ENCODE data around the gene PRDM16. TPM values are rescaled to one million over a fixed set of nuclear protein-coding genes. Genes with fewer than 3 reads are reported as not detected.

PRDM16 gene
- total RNA-seq, 1 donor from 2014 or later: 21.4 TPM

DNA sequence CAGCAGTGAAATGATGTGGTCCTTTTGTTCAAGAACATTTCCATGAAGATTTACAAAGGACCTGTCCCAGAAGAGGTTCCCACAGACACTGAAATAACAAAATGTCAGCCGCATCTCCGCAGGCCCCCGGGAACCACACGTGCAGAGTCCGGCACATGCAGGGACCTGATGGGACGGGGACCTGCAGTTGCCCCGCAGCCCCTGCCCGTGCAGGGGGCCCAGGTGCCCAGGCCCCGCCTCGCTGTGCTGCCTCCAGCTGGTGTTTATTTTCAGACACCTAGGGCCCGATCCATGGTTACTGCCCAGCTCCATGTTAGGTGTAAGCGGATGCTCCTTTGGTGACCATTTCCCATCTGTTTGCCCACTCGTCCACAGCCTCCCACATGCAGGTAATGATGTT, 236.2 kb downstream of the PRDM16 start:
- Mint-ChIP-seq H3K4me3 (ENCODE audit: unreplicated experiment) (no peak overlapping the region), H3K27me3 (ENCODE audit: unreplicated experiment) (peaks cover 5% of the 10 kb centered on the region), H3K36me3 (ENCODE audit: low read depth, unreplicated experiment) (no peaks in the 10 kb centered on the region), H3K27ac (ENCODE audit: unreplicated experiment) (no peak overlapping the region), H3K9me3 (ENCODE audit: unreplicated experiment) (no peaks in the 10 kb centered on the region), H3K4me1 (ENCODE audit: unreplicated experiment) (no peaks in the 10 kb centered on the region)
- TF ChIP-seq, protein P1, sequence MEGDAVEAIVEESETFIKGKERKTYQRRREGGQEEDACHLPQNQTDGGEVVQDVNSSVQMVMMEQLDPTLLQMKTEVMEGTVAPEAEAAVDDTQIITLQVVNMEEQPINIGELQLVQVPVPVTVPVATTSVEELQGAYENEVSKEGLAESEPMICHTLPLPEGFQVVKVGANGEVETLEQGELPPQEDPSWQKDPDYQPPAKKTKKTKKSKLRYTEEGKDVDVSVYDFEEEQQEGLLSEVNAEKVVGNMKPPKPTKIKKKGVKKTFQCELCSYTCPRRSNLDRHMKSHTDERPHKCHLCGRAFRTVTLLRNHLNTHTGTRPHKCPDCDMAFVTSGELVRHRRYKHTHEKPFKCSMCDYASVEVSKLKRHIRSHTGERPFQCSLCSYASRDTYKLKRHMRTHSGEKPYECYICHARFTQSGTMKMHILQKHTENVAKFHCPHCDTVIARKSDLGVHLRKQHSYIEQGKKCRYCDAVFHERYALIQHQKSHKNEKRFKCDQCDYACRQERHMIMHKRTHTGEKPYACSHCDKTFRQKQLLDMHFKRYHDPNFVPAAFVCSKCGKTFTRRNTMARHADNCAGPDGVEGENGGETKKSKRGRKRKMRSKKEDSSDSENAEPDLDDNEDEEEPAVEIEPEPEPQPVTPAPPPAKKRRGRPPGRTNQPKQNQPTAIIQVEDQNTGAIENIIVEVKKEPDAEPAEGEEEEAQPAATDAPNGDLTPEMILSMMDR (IDR thresholded peaks at IDR 0.05; ENCODE audit: unreplicated experiment): no peak
- DNase-seq (ENCODE audit: low spot score): no peak

DNA sequence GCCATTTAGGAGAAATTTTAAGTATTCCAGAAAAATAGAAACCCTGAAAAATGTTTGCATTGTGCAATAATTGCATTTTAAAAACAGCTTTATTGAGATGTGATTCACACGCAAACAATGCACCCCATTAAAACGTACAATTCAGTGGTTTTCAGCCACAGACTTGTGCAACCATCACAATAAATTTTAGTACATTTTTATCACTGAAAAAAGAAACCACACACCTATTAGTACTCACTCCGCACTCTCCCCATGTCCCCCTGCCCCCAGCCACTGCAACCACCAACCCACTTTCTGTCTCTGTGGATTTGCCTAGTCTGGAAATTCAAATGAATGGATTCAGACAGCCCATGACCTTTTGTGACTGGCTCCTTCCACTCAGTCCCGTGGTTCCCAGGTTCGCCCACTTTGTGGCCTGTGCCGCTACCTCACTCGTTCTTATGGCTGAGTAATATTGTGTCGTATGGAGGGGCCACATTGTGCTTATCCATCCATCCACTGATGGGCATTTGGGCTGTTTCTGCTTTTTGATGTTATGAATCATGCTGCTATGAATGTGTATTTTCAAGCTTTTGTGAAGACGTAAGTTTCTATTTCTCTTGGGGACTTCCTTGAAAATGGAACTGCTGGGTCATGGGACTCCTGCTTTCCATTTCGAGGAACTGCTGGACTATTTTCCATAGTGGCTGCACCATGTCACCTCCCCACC, 237.7 kb downstream of the PRDM16 start:
- TF ChIP-seq, protein P1 (IDR thresholded peaks at IDR 0.05; ENCODE audit: unreplicated experiment): no peak
- no peak overlapping the region for H3K4me3 Mint-ChIP-seq (ENCODE audit: unreplicated experiment)
- peaks cover 3% of the 10 kb centered on the region for H3K36me3 Mint-ChIP-seq (ENCODE audit: low read depth, unreplicated experiment)
- H3K27ac Mint-ChIP-seq (ENCODE audit: unreplicated experiment): no peak overlapping the region
- no peaks in the 10 kb centered on the region for H3K4me1 Mint-ChIP-seq (ENCODE audit: unreplicated experiment)
- DNase-seq (ENCODE audit: low spot score): no peak
- H3K9me3 Mint-ChIP-seq (ENCODE audit: unreplicated experiment): no peaks in the 10 kb centered on the region
- peaks cover 7% of the 10 kb centered on the region for H3K27me3 Mint-ChIP-seq (ENCODE audit: unreplicated experiment)

DNA sequence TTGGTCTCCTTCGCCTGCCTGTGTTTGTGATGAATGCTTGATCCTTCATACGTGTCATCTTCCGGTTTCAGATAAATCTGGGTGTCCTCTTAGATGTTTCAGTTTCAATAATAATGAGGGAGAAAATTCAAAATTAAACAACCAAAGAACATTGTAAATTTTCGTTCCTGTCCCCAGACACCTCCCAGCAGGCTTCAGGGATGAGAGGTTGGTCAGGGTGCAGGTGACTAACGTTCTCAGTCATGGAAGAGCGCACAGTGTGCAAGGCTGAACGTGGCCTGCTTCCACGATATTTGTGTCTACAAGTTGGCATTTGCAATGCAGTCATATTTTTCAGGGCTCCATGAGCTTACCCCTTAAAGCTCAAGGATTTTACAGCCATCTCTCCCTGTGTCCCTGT, 238.4 kb downstream of the PRDM16 start:
- Mint-ChIP-seq H3K27ac (ENCODE audit: unreplicated experiment) (no peak overlapping the region), H3K4me1 (ENCODE audit: unreplicated experiment) (no peaks in the 10 kb centered on the region), H3K27me3 (ENCODE audit: unreplicated experiment) (peaks cover 7% of the 10 kb centered on the region), H3K9me3 (ENCODE audit: unreplicated experiment) (no peaks in the 10 kb centered on the region), H3K36me3 (ENCODE audit: low read depth, unreplicated experiment) (peaks cover 3% of the 10 kb centered on the region), H3K4me3 (ENCODE audit: unreplicated experiment) (no peak overlapping the region)
- DNase-seq (ENCODE audit: low spot score): no peak
- TF ChIP-seq, protein P1 (IDR thresholded peaks at IDR 0.05; ENCODE audit: unreplicated experiment): no peak

DNA sequence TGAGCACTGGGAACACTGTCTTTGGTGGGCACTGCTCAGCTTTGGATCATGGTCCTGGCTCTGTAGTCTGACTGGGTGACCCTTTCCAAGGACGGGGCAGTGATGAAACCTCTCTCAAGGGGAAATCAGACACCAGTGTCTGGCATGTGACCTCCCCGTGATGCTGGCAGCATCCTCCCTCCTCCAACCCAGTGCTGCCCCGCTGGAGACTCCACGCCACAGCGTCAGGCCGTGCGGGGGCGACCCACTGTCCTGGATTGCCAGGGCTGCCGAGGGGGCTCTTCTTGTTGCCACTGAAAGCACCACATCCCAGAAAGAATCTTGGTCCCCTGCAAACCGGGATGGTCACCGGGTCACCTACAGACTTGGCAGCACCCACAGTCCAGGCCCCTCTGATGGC, 239.1 kb downstream of the PRDM16 start:
- no peaks in the 10 kb centered on the region for H3K4me1 Mint-ChIP-seq (ENCODE audit: unreplicated experiment)
- no peak overlapping the region for H3K4me3 Mint-ChIP-seq (ENCODE audit: unreplicated experiment)
- peaks cover 3% of the 10 kb centered on the region for H3K36me3 Mint-ChIP-seq (ENCODE audit: low read depth, unreplicated experiment)
- TF ChIP-seq, protein P1 (IDR thresholded peaks at IDR 0.05; ENCODE audit: unreplicated experiment): no peak
- DNase-seq (ENCODE audit: low spot score): no peak
- H3K27ac Mint-ChIP-seq (ENCODE audit: unreplicated experiment): no peak overlapping the region
- H3K27me3 Mint-ChIP-seq (ENCODE audit: unreplicated experiment): peaks cover 8% of the 10 kb centered on the region
- H3K9me3 Mint-ChIP-seq (ENCODE audit: unreplicated experiment): no peaks in the 10 kb centered on the region

DNA sequence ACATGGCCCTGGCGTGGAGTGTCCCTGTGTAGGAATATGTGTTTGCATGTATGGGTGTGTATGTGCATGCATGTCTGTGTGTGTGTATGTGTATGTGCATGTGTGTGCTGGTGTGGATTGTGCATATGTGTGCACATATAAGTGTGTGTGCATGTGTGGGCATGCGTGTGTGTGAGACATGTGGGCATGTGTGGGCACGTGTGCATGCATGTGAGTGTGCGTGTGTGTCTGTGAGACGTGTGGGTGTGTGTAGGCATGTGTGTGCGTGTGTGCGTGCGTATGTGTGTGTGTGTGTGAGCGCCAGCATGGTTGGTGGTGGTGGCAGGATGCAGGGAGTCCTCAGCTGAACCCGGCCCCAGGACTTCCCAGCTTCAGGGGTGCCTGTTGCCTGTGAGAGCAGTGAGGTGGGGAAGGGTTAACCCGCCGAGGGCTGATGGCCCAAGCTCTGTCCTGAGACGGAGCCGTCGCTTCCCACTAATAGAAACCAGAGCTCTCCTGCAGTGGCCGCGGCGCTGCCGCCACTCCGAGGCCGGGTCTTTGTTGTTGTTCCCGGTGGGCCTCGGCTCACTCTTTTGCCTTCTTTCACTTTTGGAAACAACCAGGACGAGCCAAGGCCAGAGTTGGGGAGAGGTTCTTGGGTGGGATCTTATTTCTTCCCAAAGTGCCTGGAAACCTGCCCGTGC, 241.9 kb downstream of the PRDM16 start:
- TF ChIP-seq, protein P1 (IDR thresholded peaks at IDR 0.05; ENCODE audit: unreplicated experiment): no peak
- H3K27me3 Mint-ChIP-seq (ENCODE audit: unreplicated experiment): peaks cover 10% of the 10 kb centered on the region
- H3K36me3 Mint-ChIP-seq (ENCODE audit: low read depth, unreplicated experiment): peaks cover 6% of the 10 kb centered on the region
- H3K4me1 Mint-ChIP-seq (ENCODE audit: unreplicated experiment): peaks cover 3% of the 10 kb centered on the region
- H3K27ac Mint-ChIP-seq (ENCODE audit: unreplicated experiment): no peak overlapping the region
- no peaks in the 10 kb centered on the region for H3K9me3 Mint-ChIP-seq (ENCODE audit: unreplicated experiment)
- DNase-seq (ENCODE audit: low spot score): no peak
- H3K4me3 Mint-ChIP-seq (ENCODE audit: unreplicated experiment): no peak overlapping the region
